GM18526 (cell line): ENCODE data around the gene GUCA1A.

ENCODE experiments used
- POLR2A ChIP-seq: IDR thresholded peaks from 3 replicates; pipeline ENCODE4 v1.6.1; 2011; ENCODE audit not compliant: insufficient read length; ENCODE audit errors: extremely low read depth

The GUCA1A gene

GRCh38 chr6:42138630-42139619 is 34.2 kb upstream of the GUCA1A start:
- TF ChIP-seq POLR2A: no peak

- TF ChIP-seq POLR2A: no peak
These were observed 33.1 kb upstream of the GUCA1A start for GRCh38 chr6:42140032-42140431.

GRCh38 chr6:42140756-42141602 is 32.2 kb upstream of the GUCA1A start:
- no peak for TF ChIP-seq POLR2A

- no peak for TF ChIP-seq POLR2A
These were observed 31.5 kb upstream of the GUCA1A start for GRCh38 chr6:42141603-42142117.

- no peak for TF ChIP-seq POLR2A
These were observed 30.9 kb upstream of the GUCA1A start, which contains the start of gene C6orf132 for GRCh38 chr6:42142118-42142835. C6orf132 (minus strand) TSS chr6:42142620; CDS start chr6:42142444, 176 bp downstream.

- no peak for TF ChIP-seq POLR2A
These were observed 26.0 kb upstream of the GUCA1A start for GRCh38 chr6:42147138-42147562.

- TF ChIP-seq POLR2A: no peak
These were observed 25.1 kb upstream of the GUCA1A start for GRCh38 chr6:42148058-42148457.

- no peak for TF ChIP-seq POLR2A
These were observed 22.9 kb upstream of the GUCA1A start for GRCh38 chr6:42150254-42150653.

- TF ChIP-seq POLR2A: no peak
These were observed 21.1 kb upstream of the GUCA1A start for GRCh38 chr6:42152024-42152423.

- no peak for TF ChIP-seq POLR2A
These were observed 19.2 kb upstream of the GUCA1A start for GRCh38 chr6:42153921-42154320.

- TF ChIP-seq POLR2A: no peak
These were observed 18.5 kb upstream of the GUCA1A start for GRCh38 chr6:42154461-42155209.

- no peak for TF ChIP-seq POLR2A
These were observed 17.9 kb upstream of the GUCA1A start for GRCh38 chr6:42155293-42155692.

GRCh38 chr6:42156638-42157037 is 16.5 kb upstream of the GUCA1A start:
- TF ChIP-seq POLR2A: no peak

- TF ChIP-seq POLR2A: no peak
These were observed 15.2 kb upstream of the GUCA1A start for GRCh38 chr6:42158011-42158410.

- TF ChIP-seq POLR2A: no peak
These were observed 14.5 kb upstream of the GUCA1A start for GRCh38 chr6:42158631-42159030.
